Measurements from ENCODE around the gene PACRGL. TPM values are rescaled to one million over a fixed set of nuclear protein-coding genes. Genes with fewer than 3 reads are reported as not detected.

The PACRGL gene
- 10 to 100 TPM; 13.5 to 45.8 (median 21.1) TPM for total RNA-seq

DNA sequence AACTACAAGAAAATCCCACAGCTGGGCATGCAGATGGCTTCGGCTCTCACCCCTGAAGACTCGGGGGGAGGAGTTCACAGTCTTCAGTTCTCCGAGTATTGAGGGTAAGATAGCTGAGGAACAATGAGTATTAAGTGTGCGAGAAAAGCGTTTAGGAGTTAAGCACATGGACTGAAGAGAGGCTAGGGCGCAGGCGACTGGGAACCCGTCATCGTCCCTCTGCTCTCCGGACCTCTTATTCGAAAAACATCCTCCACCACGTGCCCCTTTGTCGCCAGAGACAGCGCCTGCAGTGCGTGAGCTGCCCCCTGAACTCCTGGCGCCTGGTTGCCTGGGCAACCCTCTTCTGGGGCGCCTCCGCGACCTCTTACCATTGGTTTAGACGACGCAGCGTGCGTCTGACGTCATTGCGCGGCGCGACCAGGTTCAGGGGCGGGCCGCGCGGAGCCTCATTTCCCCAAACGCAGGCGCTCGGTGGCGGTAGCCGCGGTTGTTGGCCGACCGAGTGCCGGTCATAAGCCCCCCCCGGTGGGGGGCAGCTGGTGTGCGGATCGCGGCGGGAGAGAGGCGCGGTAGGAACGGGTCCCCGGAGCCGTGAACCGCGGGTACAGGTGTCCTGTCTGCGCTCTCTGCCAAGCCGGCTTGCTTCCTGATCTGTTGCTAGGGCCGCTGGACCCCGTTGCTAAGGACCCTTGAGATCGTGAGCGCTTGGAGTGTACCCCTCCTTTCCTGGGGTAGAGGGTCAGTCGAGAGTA is at the start of gene PACRGL:
PACRGL (plus strand) TSS at position 452 of the 755 bp plus-strand sequence. CDS start 4,024 bp downstream, outside the sequence.
- WGBS, 2 donors, result 0% methylated on average over 18 to 45 of the region's 60 CpGs
- ATAC-seq (ENCODE audit: low FRiP score in 2 of 2) (peak; percentile 99 to 100), DNase-seq (peak; percentile 95 to 98)
- Histone ChIP-seq H3K36me3 (peaks cover 4 to 10% (median 6%) of the 10 kb centered on the region in 4 donors), H3K4me1 (peaks cover 12 to 26% (median 19%) of the 10 kb centered on the region in 4 donors), H3K27ac (peak within 1 kb of the TSS; percentile 72 to 91 (median 77)), H3K9me3 (no peaks in the 10 kb centered on the region), H3K27me3 (no peaks in the 10 kb centered on the region), H3K4me3 (peak within 1 kb of the TSS; percentile 60 to 97 (median 79))
- TF ChIP-seq, protein P1, sequence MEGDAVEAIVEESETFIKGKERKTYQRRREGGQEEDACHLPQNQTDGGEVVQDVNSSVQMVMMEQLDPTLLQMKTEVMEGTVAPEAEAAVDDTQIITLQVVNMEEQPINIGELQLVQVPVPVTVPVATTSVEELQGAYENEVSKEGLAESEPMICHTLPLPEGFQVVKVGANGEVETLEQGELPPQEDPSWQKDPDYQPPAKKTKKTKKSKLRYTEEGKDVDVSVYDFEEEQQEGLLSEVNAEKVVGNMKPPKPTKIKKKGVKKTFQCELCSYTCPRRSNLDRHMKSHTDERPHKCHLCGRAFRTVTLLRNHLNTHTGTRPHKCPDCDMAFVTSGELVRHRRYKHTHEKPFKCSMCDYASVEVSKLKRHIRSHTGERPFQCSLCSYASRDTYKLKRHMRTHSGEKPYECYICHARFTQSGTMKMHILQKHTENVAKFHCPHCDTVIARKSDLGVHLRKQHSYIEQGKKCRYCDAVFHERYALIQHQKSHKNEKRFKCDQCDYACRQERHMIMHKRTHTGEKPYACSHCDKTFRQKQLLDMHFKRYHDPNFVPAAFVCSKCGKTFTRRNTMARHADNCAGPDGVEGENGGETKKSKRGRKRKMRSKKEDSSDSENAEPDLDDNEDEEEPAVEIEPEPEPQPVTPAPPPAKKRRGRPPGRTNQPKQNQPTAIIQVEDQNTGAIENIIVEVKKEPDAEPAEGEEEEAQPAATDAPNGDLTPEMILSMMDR (IDR thresholded peaks at IDR 0.05), result peak in 2 of 6 experiments; percentile 11 to 16
- TF ChIP-seq POLR2AphosphoS5 (IDR thresholded peaks at IDR 0.05) (peak; percentile 43 to 76), POLR2A (IDR thresholded peaks at IDR 0.05) (peak in 2 of 4 donors; percentile 74 to 78), EP300 (IDR thresholded peaks at IDR 0.05) (no peak)

DNA sequence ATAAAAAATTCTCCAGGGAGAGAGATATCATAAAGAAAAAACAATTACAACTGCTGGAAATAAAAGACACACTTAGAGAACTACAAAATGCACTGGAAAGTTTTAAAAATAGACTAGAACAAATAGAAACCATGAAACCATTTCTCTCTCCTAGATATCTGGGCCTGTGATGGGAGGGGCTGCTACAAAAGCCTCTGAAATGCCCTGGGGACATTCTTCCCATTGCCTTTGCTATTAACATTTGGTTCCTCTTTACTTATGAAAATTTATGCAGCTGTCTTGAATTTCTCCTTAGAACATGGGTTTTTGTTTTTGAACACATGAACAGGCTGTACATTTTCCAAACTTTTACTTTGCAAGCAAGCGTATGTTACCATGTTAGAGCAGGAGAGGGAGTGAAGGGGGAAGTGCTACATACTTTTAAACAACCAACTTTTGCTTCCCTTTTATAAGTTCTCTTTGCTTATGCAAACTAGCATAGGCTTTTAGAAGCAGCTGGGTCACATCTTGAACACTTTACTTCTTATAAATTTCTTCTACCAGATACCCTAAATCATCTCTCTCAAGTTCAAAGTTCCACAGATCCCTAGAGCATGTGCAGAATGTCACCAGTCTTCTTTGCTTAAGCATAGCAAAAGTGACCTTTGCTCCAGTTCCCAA is 47.9 kb upstream of the PACRGL start:
- DNase-seq, result no peak
- WGBS, 2 donors, result 52 to 69% methylated on average over 1 of the region's 1 CpG
- Histone ChIP-seq H3K4me1 (no peaks in the 10 kb centered on the region), H3K36me3 (no peaks in the 10 kb centered on the region), H3K27me3 (no peaks in the 10 kb centered on the region), H3K9me3 (peaks cover 0 to 4% (median 1%) of the 10 kb centered on the region in 4 donors), H3K4me3 (no peak overlapping the region), H3K27ac (no peak overlapping the region)
- TF ChIP-seq POLR2AphosphoS5 (IDR thresholded peaks at IDR 0.05) (no peak), EP300 (IDR thresholded peaks at IDR 0.05) (no peak), POLR2A (IDR thresholded peaks at IDR 0.05) (no peak)
- TF ChIP-seq, protein P1 (IDR thresholded peaks at IDR 0.05), result no peak
- ATAC-seq (ENCODE audit: low FRiP score in 2 of 2), result no peak

DNA sequence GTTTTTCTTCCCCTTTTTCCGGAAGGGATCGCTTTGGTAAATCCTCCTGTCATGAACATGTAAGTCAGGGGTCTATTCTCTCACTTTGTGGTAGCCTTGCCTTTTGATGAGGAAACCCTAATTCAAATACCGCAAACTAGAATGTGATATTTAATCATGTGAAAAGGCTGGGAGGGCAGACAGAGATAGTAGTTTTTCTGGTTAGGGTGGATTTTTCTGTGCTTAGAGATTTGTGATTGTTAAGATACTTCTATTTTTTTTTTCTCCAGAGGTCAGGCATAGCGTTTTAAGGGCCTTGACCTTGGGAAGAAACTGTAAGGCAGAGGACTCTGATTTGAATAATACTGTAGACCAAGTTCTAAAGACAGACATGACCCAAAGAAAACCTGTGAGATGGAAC is 41.8 kb upstream of the PACRGL start:
- Histone ChIP-seq H3K4me1 (no peaks in the 10 kb centered on the region), H3K9me3 (no peaks in the 10 kb centered on the region), H3K36me3 (no peaks in the 10 kb centered on the region), H3K27me3 (no peaks in the 10 kb centered on the region), H3K27ac (no peak overlapping the region), H3K4me3 (no peak overlapping the region)
- ATAC-seq (ENCODE audit: low FRiP score in 2 of 2) (no peak), DNase-seq (no peak)
- 60 to 67% methylated on average over 4 of the region's 4 CpGs for WGBS, 2 donors
- TF ChIP-seq, protein P1 (IDR thresholded peaks at IDR 0.05), result no peak
- TF ChIP-seq EP300 (IDR thresholded peaks at IDR 0.05) (no peak), POLR2AphosphoS5 (IDR thresholded peaks at IDR 0.05) (no peak), POLR2A (IDR thresholded peaks at IDR 0.05) (no peak)

DNA sequence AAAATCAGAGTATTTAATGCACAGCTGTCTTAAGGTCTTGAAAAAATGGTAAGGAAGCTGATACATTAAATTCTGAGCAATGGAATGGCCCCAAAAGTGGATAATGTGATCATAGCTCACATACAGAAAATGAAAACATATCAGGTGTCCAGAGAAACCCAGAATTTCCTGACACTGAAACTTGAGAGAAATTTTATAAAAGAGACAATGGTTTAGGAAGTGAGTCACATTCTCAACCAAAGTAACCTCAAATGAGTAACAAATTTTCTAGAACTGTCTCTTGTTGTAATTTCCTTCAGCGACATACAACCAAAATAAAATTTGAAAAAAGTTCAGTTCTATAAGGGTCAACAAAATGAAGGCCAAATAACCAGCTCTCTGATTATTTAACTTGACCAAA is 37.4 kb upstream of the PACRGL start:
- Histone ChIP-seq H3K4me3 (no peak overlapping the region), H3K9me3 (no peaks in the 10 kb centered on the region), H3K27ac (no peak overlapping the region), H3K27me3 (no peaks in the 10 kb centered on the region), H3K4me1 (no peaks in the 10 kb centered on the region), H3K36me3 (no peaks in the 10 kb centered on the region)
- TF ChIP-seq EP300 (IDR thresholded peaks at IDR 0.05) (no peak), POLR2A (IDR thresholded peaks at IDR 0.05) (no peak), POLR2AphosphoS5 (IDR thresholded peaks at IDR 0.05) (no peak)
- TF ChIP-seq, protein P1 (IDR thresholded peaks at IDR 0.05), result no peak
- no peak for DNase-seq
- WGBS, 2 donors, result 0 to 63% methylated on average over 1 of the region's 1 CpG
- no peak for ATAC-seq (ENCODE audit: low FRiP score in 2 of 2)
